Measurements from ENCODE around the gene TNFRSF8.

TNFRSF8 gene

DNA sequence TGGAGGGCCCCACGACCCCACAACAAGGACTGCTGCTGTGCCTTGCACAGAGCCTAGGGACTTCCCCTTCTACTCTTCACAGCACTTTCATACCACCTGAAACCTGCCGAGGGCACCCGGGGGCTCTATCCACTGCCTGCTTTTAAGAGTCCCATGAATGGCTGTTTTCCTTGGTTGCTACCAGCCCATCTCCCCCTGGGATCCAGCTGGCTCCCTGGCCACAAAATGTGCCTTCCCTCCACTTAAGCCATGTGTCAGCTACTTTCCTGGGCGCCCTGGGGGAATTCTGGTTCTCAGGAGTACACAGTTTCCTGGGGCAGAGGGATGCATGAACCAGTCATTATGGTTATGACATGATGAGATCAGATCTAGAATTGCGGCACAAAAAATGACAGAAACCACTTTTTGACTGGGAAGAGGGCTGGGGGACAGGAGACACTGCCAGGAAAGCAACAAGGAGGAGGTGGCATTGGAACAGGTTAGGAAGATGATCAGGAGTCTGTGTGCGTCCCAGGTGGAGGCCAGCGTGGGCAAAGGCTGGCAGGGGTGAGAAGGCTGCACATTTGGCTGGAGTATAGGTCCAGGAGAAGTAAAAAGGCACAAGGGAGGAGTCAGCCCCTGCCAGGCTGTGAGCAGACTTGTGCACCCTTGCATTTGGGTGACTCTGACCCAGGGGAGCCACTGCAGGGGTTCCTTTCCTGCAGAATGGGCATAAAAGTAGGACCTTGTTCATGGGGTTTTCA is 3.2 kb upstream of the TNFRSF8 start:
- Histone ChIP-seq H3K27me3 (ENCODE audit: insufficient read depth, poor library complexity, severe bottlenecking) (peaks cover 22% of the 10 kb centered on the region), H3K36me3 (ENCODE audit: low read depth) (no peaks in the 10 kb centered on the region), H3K9me3 (ENCODE audit: severe bottlenecking) (no peaks in the 10 kb centered on the region), H3K27ac (ENCODE audit: poor library complexity, severe bottlenecking) (no peak overlapping the region), H3K4me3 (ENCODE audit: severe bottlenecking) (no peak overlapping the region), H3K4me1 (ENCODE audit: insufficient read depth, poor library complexity, severe bottlenecking) (no peaks in the 10 kb centered on the region)
- TF ChIP-seq, protein P1, sequence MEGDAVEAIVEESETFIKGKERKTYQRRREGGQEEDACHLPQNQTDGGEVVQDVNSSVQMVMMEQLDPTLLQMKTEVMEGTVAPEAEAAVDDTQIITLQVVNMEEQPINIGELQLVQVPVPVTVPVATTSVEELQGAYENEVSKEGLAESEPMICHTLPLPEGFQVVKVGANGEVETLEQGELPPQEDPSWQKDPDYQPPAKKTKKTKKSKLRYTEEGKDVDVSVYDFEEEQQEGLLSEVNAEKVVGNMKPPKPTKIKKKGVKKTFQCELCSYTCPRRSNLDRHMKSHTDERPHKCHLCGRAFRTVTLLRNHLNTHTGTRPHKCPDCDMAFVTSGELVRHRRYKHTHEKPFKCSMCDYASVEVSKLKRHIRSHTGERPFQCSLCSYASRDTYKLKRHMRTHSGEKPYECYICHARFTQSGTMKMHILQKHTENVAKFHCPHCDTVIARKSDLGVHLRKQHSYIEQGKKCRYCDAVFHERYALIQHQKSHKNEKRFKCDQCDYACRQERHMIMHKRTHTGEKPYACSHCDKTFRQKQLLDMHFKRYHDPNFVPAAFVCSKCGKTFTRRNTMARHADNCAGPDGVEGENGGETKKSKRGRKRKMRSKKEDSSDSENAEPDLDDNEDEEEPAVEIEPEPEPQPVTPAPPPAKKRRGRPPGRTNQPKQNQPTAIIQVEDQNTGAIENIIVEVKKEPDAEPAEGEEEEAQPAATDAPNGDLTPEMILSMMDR (IDR thresholded peaks at IDR 0.05; ENCODE audit: poor library complexity, severe bottlenecking) = no peak
- no peak for DNase-seq (ENCODE audit: low spot score)
- ATAC-seq (ENCODE audit: low read depth) = no peak

DNA sequence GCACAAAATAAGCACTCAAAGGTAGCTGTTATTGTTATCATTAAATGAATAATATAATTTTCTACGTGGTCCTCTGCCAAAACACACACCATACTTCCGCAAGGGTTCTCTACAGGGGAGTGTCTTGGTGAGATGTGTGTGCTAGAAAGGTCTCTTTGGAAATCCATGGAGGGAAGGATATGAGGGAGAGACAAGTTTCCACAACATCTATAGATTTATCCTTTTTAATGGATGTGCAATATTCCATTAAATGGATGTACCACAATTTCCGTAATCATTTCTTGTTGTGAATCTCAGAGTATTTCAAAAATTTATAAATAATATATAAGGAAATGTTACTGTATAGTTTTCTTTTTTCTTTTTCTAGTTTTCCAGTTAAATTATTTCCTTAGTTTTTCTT is 2.6 kb upstream of the TNFRSF8 start:
- DNase-seq (ENCODE audit: low spot score) = no peak
- peaks cover 27% of the 10 kb centered on the region for H3K27me3 ChIP-seq (ENCODE audit: insufficient read depth, poor library complexity, severe bottlenecking)
- no peak for ATAC-seq (ENCODE audit: low read depth)
- no peaks in the 10 kb centered on the region for H3K4me1 ChIP-seq (ENCODE audit: insufficient read depth, poor library complexity, severe bottlenecking)
- no peaks in the 10 kb centered on the region for H3K9me3 ChIP-seq (ENCODE audit: severe bottlenecking)
- TF ChIP-seq, protein P1 (IDR thresholded peaks at IDR 0.05; ENCODE audit: poor library complexity, severe bottlenecking) = no peak
- H3K4me3 ChIP-seq (ENCODE audit: severe bottlenecking) = no peak overlapping the region
- H3K27ac ChIP-seq (ENCODE audit: poor library complexity, severe bottlenecking) = no peak overlapping the region
- H3K36me3 ChIP-seq (ENCODE audit: low read depth) = no peaks in the 10 kb centered on the region

DNA sequence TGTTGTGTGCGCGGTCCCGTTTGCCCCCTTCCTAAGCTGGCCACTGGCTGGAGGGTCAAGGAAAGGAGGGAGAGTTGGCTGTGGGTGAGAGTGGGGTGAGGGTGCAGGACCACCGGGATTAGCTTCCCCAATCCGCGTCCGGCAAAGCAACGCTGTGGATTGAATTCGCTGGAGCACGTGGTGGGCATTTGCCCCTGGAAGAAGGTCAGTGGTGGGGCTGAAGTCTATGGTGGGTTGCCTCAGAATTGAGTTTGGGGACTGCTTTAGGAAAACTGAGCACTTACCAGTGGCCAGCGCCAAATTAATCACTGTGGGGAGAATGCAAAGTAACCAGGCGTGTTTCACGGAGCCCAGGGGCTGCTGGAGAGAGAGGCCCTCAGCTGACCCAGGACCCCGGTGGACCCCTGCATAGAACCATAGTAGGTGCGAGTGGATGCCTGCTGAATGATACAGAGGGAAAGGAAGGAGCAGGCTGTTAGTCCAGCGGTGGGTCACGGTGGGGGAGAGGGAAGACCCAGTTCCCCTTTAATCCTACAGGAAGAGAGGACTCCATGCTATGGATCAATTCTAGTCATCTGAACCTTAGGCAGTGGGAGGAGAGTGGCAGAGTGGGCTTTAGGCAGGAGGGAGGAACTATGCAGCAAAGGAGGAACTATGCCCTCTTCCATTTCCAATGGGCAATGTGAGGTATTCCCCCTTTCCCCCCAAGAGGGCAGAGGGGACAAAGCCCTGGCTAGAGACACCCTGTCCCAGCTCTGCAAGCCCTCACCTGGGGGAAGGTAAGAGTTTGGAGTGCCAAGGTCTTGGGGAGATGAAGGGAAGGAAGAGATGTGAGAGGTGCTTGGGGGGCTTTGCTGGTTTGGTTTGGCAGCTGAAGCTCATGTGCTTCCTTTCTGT is 1.2 kb downstream of the TNFRSF8 start:
- peaks cover 29% of the 10 kb centered on the region for H3K27me3 ChIP-seq (ENCODE audit: insufficient read depth, poor library complexity, severe bottlenecking)
- TF ChIP-seq, protein P1 (IDR thresholded peaks at IDR 0.05; ENCODE audit: poor library complexity, severe bottlenecking) = no peak
- H3K9me3 ChIP-seq (ENCODE audit: severe bottlenecking) = no peaks in the 10 kb centered on the region
- ATAC-seq (ENCODE audit: low read depth) (no peak), DNase-seq (ENCODE audit: low spot score) (no peak)
- no peaks in the 10 kb centered on the region for H3K36me3 ChIP-seq (ENCODE audit: low read depth)
- H3K4me1 ChIP-seq (ENCODE audit: insufficient read depth, poor library complexity, severe bottlenecking) = no peaks in the 10 kb centered on the region
- H3K27ac ChIP-seq (ENCODE audit: poor library complexity, severe bottlenecking) = no peak overlapping the region
- H3K4me3 ChIP-seq (ENCODE audit: severe bottlenecking) = no peak overlapping the region

DNA sequence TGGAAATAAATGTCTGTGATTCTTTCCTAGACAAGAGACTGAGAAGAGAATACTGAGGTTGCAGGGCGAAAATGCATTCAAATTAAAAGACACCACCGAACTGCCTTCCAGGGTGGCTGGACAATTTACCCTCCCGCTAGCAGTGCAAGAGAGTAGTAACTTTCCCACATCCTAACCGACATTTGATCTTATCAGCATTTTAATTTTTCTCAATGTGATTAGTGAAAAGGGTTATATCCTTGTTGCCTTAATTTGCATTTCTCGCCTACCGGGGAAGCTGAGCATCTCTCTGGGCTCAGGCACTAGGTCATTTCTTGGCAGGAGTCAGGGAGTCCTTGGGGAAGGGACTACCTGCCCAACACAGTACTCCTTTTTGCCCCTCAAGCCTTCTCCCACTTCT is 2.8 kb downstream of the TNFRSF8 start:
- no peaks in the 10 kb centered on the region for H3K9me3 ChIP-seq (ENCODE audit: severe bottlenecking)
- DNase-seq (ENCODE audit: low spot score) (no peak), ATAC-seq (ENCODE audit: low read depth) (no peak)
- H3K4me1 ChIP-seq (ENCODE audit: insufficient read depth, poor library complexity, severe bottlenecking) = no peaks in the 10 kb centered on the region
- H3K27ac ChIP-seq (ENCODE audit: poor library complexity, severe bottlenecking) = no peak overlapping the region
- no peaks in the 10 kb centered on the region for H3K36me3 ChIP-seq (ENCODE audit: low read depth)
- no peak overlapping the region for H3K4me3 ChIP-seq (ENCODE audit: severe bottlenecking)
- TF ChIP-seq, protein P1 (IDR thresholded peaks at IDR 0.05; ENCODE audit: poor library complexity, severe bottlenecking) = no peak
- peaks cover 29% of the 10 kb centered on the region for H3K27me3 ChIP-seq (ENCODE audit: insufficient read depth, poor library complexity, severe bottlenecking)

All from RWPE2 (cell line).